Activated effector memory CD4-positive, alpha-beta T cell treated with anti-CD3 and anti-CD28 coated beads, Interleukin-2, amount 50 U/mL, for 16 hours (primary cell): ENCODE measurements around the gene TMEM175.
"Not testable (repeated sequence)": the region's sequence is repeated elsewhere in the genome, so short reads cannot be mapped to it uniquely, and the experiment has no call there.

Source experiments
- DNase-seq: peaks from one replicate; pipeline ENCODE4 v3.0.0-alpha.2; 2020

Gene TMEM175

GRCh38 chr4:973431-974397 is 41.5 kb downstream of the TMEM175 start, which contains the start of gene DGKQ:
TSS of gene DGKQ (minus strand) at chr4:973569. CDS start at chr4:973482, 87 bp downstream.
- DNase-seq, result peak; percentile 96

GRCh38 chr4:974668-975067 is 42.4 kb downstream of the TMEM175 start:
- DNase-seq, result no peak

GRCh38 chr4:976016-976415 is 43.8 kb downstream of the TMEM175 start:
- DNase-seq, result not testable (repeated sequence)

DNA sequence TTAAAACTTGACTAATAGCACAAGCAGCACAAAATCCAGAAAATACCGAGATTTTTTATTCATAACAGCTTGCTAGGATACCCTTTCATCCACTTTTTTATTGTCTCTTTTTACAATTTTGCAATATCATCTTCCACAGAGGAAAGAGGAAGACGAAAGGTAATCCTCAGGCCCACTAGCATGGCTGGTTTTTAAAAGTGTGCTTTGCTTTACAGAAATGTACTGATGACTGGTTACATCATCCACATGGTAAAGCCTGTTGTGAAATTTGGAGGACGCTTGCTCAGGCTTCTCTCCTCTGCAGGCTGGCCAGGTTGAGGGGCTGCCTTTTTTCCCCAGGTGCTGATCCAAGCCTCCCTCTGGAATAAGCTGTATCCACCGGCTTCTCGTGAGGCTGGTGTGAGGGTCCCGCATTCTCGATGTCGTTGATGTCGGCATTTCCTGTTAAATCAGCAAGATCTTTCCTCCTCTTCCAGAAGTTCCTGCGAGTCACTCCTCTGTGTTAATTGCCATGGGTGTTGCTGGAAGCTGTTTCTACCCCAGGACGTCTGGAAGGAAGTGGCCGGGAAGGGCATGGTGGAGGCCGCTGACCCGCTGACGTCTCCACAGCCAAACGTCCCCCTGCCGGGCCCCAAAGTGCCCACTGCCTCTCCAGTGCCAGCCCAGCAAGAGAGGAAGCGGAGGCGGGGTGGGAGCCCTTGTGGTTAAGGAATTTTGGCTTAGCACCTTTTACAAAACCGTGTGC is 46.9 kb downstream of the TMEM175 start:
- DNase-seq, result no peak

- DNase-seq, result no peak
These were observed 50.0 kb downstream of the TMEM175 start for GRCh38 chr4:982291-982690.

- no peak for DNase-seq
These were observed 50.6 kb downstream of the TMEM175 start for GRCh38 chr4:982814-983213.

GRCh38 chr4:984336-985054 is 52.2 kb downstream of the TMEM175 start:
- DNase-seq, result no peak

DNA sequence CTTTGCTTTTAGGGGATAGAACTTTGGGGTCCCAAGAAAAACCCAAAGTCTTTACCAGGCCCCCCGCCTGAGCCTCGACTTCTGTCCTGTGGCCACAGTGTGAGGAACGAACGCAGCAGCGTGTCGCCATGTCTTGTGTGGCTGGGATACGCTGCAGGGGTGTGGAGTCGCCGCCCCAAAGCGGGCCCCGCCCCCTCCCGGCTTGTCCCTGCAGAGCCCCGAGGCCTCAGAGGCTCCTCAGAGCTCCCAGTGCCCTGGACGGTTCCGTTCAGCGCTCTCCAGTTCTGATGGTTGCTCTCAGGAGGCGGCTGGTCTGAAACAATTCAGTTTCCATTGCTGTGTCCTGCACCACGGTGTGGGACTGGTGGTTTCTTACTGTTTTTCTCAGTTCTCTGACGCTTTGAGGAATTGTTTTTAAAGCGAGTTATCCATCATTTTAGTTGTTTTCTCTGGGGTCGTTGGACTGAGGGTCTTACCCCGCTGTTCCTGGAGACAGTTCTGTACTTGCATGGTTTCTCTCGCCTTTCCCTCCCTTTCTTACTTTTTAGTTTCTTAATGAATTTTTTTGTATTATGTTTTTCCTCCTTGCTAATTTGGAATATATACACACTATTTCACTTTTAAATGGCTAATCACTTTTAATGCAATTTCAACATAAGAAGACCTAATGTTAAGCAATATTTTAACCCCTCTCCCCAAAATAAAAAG is 53.0 kb downstream of the TMEM175 start:
- DNase-seq, result peak; percentile 91

GRCh38 chr4:986428-986878 is 54.2 kb downstream of the TMEM175 start:
- no peak for DNase-seq

GRCh38 chr4:986879-987623 is 54.8 kb downstream of the TMEM175 start, which contains the start of gene IDUA:
TSS of gene IDUA (plus strand) at chr4:987044. CDS start at chr4:987085, 41 bp downstream.
- DNase-seq, result peak; percentile 94

- DNase-seq, result no peak
These were observed 55.6 kb downstream of the TMEM175 start for GRCh38 chr4:987624-988513.

- DNase-seq, result no peak
These were observed 56.8 kb downstream of the TMEM175 start for GRCh38 chr4:988726-989721.

DNA sequence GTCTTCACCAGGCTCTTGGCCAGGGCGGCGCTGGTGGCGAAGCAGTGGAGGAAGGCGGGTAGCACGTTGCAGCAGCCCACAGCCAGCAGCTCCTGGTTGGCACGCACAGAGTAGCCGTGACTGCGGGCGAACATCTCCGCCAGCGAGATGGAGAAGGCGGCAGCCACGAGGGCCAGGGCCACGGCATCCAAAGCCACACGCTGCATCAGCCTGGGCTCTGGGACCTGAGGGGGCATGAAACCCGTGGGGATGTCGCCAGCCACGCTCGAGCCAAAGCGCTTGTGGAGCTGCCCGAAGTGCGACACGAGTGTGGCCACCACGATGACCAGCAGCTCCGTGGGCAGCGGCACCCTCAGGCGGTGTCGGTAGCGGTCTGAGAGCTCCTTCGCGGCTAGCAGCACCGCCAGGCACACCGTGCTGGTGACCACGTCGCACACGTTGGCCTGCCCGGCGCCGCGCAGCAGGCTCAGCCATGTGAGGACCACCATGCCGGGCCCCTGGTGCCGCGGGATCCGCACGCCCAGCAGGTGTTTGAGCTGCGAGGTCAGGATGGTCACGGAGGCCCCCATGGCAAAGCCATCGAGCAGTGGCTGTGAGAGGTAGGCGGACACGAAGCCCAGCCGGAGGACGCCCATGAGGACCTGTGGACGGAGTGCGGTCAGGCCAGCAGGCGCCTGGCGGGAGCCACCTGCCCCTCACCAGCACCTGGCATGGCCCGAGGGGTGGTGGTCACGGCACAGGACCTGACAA is 57.6 kb downstream of the TMEM175 start:
- DNase-seq, result no peak

DNA sequence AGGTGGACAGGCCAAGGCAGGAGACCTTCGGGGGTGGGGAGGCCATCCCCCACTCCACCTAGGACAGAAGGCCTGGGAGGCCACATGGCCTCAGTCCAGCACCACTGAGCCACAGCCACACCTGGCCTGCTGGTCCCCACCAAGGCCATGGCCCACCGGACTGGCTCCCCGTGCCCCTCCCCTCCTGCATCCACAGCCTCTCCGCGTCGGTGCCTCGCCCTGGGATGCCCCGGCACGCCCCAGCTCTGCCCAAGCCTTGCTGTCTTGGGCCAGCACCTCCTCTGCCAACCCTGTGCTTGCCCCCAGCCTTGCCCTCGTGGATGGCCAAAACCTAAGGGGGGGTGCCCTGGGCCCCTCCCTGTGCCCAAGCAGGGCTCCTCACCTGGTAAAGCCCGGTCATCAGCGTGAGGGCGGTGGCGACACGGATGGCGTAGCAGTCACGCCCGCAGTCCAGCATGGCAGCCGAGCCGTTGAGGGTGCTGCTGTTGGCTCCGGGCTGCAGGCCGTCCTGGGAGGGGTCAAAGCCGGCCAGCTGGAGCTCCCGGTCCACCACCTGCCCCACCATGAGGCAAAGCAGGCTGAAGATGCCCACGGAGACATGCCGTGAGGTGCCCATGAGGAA is 58.6 kb downstream of the TMEM175 start:
- DNase-seq, result no peak

- no peak for DNase-seq
These were observed 59.4 kb downstream of the TMEM175 start for GRCh38 chr4:991451-992296.

DNA sequence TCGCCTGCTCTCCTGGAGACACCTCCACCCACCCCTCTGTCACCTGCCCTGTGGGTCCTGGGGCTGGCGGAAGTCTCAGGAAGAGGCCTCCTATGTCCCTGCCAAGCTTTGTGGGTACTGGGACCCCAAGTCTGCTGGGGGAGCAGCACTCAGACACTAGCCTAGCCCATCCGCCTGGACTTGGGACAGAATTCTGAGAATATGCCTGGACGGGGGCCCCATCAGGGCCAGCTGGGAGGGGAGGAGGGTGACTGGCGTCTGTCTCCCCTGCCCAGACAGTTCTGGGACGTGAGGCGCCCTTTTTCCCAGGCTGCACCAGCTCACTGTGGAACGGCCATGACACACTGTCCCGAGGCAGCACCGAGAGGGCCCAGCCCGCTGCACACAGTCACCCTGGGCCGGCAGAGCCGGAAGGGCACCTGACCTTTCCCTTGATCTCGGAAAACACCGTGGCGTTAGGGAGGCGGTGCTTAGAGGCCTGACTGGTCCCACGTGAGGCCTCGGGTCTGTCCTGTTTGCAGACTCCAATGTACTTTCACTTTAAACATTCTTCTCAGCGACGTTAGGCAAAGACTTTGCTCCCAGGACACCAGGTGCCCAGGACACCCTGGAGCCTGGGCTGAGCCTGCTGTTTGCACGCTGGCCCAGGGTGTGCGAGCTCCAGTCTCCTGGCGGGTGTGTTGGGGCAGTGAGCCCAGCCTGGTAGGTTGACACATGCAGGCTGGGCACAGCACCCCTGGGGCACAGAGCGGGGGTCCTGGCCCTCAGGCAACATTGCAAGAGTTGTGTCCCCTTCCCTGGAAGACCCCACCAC is 60.2 kb downstream of the TMEM175 start:
- no peak for DNase-seq
